ENCODE results near the gene NOTCH2. TPM values are rescaled to one million over a fixed set of nuclear protein-coding genes. Genes with fewer than 3 reads are reported as not detected.

Gene NOTCH2
- total and polyA plus RNA-seq, 2 donors (not counting 1 experiment from before 2014, with no cell fraction given), result 32.1 to 184 TPM

DNA sequence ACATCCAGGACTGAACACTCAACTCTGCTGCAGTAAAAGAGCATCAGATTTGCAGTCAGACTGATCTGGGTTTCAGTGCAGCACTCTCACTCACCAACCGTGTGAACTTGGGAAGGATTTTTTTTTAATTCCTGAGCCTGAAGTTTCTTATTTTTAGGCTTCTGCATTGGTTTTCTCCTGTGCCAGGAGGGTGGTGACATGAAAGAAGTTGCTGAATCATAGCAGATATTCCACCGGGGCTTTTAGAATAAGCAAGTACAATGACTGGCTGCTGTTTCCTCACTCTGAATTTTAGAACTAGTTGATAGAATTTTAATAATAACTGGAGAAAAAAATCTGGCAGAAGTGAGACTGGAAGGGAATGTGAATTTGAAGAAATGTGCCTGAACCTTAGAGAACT, 184.8 kb downstream of the NOTCH2 start:
- H3K4me3 Mint-ChIP-seq, result no peak overlapping the region
- CTCF ChIA-PET, result no interaction called here
- H4K20me1 ChIP-seq (ENCODE audit: control insufficient read depth, insufficient read depth, low read length, poor library complexity, severe bottlenecking), result no peaks in the 10 kb centered on the region
- H3K4me1 ChIP-seq (ENCODE audit: control insufficient read depth in 2 of 2, insufficient read depth in 2 of 2, low read length in 2 of 2), result no peaks in the 10 kb centered on the region
- no peak overlapping the region for H3K27ac ChIP-seq (ENCODE audit: low read length in 2 of 2)
- DNase-seq (no peak), ATAC-seq (ENCODE audit: low read depth) (no peak)
- no peak overlapping the region for H3K27ac Mint-ChIP-seq
- H3K36me3 ChIP-seq (replicated peaks in 1 of 2; ENCODE audit: control extremely low read depth in 1 of 2, control insufficient read depth in 1 of 2, extremely low read depth in 1 of 2, insufficient read depth in 2 of 2, low read length in 1 of 2), result no peaks in the 10 kb centered on the region
- H3K27me3 ChIP-seq (replicated peaks in 1 of 4; ENCODE audit: control extremely low read depth in 1 of 4, control insufficient read depth in 3 of 4, insufficient read depth in 4 of 4, low read length in 3 of 4), result peaks cover 0 to 12% (median 8%) of the 10 kb centered on the region in 4 experiments
- POLR2A ChIA-PET, result no interaction called here
- no peak overlapping the region for H3K9ac ChIP-seq (ENCODE audit: low read length)
- 38% methylated on average over 1 of the region's 2 CpGs for WGBS (ENCODE audit: insufficient coverage)
- no peak for TF ChIP-seq EZH2 (IDR thresholded peaks at IDR 0.05; ENCODE audit: borderline replicate concordance, insufficient read depth, low read depth, low read length, poor library complexity, severe bottlenecking)
- TF ChIP-seq, protein P1, sequence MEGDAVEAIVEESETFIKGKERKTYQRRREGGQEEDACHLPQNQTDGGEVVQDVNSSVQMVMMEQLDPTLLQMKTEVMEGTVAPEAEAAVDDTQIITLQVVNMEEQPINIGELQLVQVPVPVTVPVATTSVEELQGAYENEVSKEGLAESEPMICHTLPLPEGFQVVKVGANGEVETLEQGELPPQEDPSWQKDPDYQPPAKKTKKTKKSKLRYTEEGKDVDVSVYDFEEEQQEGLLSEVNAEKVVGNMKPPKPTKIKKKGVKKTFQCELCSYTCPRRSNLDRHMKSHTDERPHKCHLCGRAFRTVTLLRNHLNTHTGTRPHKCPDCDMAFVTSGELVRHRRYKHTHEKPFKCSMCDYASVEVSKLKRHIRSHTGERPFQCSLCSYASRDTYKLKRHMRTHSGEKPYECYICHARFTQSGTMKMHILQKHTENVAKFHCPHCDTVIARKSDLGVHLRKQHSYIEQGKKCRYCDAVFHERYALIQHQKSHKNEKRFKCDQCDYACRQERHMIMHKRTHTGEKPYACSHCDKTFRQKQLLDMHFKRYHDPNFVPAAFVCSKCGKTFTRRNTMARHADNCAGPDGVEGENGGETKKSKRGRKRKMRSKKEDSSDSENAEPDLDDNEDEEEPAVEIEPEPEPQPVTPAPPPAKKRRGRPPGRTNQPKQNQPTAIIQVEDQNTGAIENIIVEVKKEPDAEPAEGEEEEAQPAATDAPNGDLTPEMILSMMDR (IDR thresholded peaks at IDR 0.05), result no peak
- peaks cover 39% of the 10 kb centered on the region for H3K27me3 Mint-ChIP-seq
- H3K9me3 Mint-ChIP-seq (ENCODE audit: insufficient read depth), result peaks cover 10% of the 10 kb centered on the region
- H3K9me3 ChIP-seq (ENCODE audit: control extremely low read depth in 1 of 3, control insufficient read depth in 2 of 3, insufficient read depth in 1 of 3, low read length in 2 of 3), result peaks cover 4 to 8% (median 5%) of the 10 kb centered on the region in 3 donors
- H3K4me1 Mint-ChIP-seq, result no peaks in the 10 kb centered on the region
- H3K79me2 ChIP-seq (ENCODE audit: control insufficient read depth, insufficient read depth, low read length), result no peaks in the 10 kb centered on the region
- H2AFZ ChIP-seq (ENCODE audit: insufficient read depth, low read depth, low read length, poor library complexity, severe bottlenecking), result no peak overlapping the region
- intact Hi-C loops (cut with micrococcal nuclease), result no loop called here
- H3K4me3 ChIP-seq (ENCODE audit: control extremely low read depth in 1 of 5, extremely low read depth in 1 of 5, insufficient read depth in 1 of 5, low read depth in 2 of 5, low read length in 4 of 5), result no peak overlapping the region
- no peak overlapping the region for H3K4me2 ChIP-seq (replicated peaks; ENCODE audit: low read depth, low read length, poor library complexity, severe bottlenecking)

DNA sequence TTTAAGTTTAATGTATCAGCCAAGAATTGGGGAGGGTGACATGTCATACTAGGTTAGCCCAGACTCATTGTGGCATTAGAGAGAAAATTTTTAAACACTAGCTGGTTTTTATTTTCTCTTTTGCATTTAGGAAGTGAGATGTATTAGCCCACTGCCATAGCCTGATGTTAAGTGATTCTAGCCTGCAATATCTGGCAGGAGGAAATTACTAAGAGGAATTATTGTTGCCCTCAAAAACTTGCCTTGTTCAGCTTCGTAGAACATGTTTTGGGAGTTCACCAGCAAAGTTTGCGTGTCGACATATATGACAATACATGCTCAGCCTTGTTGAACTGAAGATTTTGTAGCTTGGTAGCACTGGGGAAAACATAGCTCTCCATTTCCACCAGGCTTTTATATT, 185.6 kb downstream of the NOTCH2 start:
- Histone ChIP-seq H3K9me3 (ENCODE audit: control extremely low read depth in 1 of 3, control insufficient read depth in 2 of 3, insufficient read depth in 1 of 3, low read length in 2 of 3) (peaks cover 2 to 7% (median 4%) of the 10 kb centered on the region in 3 donors), H3K27ac (ENCODE audit: low read length in 2 of 2) (no peak overlapping the region), H3K4me1 (ENCODE audit: control insufficient read depth in 2 of 2, insufficient read depth in 2 of 2, low read length in 2 of 2) (no peaks in the 10 kb centered on the region), H2AFZ (ENCODE audit: insufficient read depth, low read depth, low read length, poor library complexity, severe bottlenecking) (no peak overlapping the region), H3K27me3 (replicated peaks in 1 of 4; ENCODE audit: control extremely low read depth in 1 of 4, control insufficient read depth in 3 of 4, insufficient read depth in 4 of 4, low read length in 3 of 4) (peaks cover 0 to 13% (median 8%) of the 10 kb centered on the region in 4 experiments), H3K36me3 (replicated peaks in 1 of 2; ENCODE audit: control extremely low read depth in 1 of 2, control insufficient read depth in 1 of 2, extremely low read depth in 1 of 2, insufficient read depth in 2 of 2, low read length in 1 of 2) (no peaks in the 10 kb centered on the region), H3K4me2 (replicated peaks; ENCODE audit: low read depth, low read length, poor library complexity, severe bottlenecking) (no peak overlapping the region), H3K4me3 (ENCODE audit: control extremely low read depth in 1 of 5, extremely low read depth in 1 of 5, insufficient read depth in 1 of 5, low read depth in 2 of 5, low read length in 4 of 5) (no peak overlapping the region), H3K79me2 (ENCODE audit: control insufficient read depth, insufficient read depth, low read length) (no peaks in the 10 kb centered on the region), H3K9ac (ENCODE audit: low read length) (no peak overlapping the region), H4K20me1 (ENCODE audit: control insufficient read depth, insufficient read depth, low read length, poor library complexity, severe bottlenecking) (no peaks in the 10 kb centered on the region)
- H3K4me1 Mint-ChIP-seq, result no peaks in the 10 kb centered on the region
- H3K9me3 Mint-ChIP-seq (ENCODE audit: insufficient read depth), result peaks cover 7% of the 10 kb centered on the region
- H3K27ac Mint-ChIP-seq, result no peak overlapping the region
- WGBS (ENCODE audit: insufficient coverage), result no CpG with 5 or more reads among the region's 3 CpGs
- TF ChIP-seq EZH2 (IDR thresholded peaks at IDR 0.05; ENCODE audit: borderline replicate concordance, insufficient read depth, low read depth, low read length, poor library complexity, severe bottlenecking), result no peak
- TF ChIP-seq, protein P1 (IDR thresholded peaks at IDR 0.05), result no peak
- peaks cover 37% of the 10 kb centered on the region for H3K27me3 Mint-ChIP-seq
- H3K4me3 Mint-ChIP-seq, result no peak overlapping the region
- CTCF ChIA-PET, result no interaction called here
- DNase-seq (no peak), ATAC-seq (ENCODE audit: low read depth) (no peak)
- POLR2A ChIA-PET, result no interaction called here
- intact Hi-C loops (cut with micrococcal nuclease), result no loop called here
